LNCaP clone FGC (cell line): ENCODE results near the gene UGT1A8.

Source experiments
- DNase-seq: peaks from one replicate; pipeline ENCODE4 v3.0.0-alpha.2; 2011; ENCODE audit warnings: low read depth
- H3K4me3 ChIP-seq: 2 replicates; pipeline ENCODE4 v1.5.1; 2011; ENCODE audit warnings: mild to moderate bottlenecking, low read depth, low read length, control low read depth
- CTCF ChIP-seq: IDR thresholded peaks from 2 replicates; pipeline ENCODE4 v1.5.1; 2012; ENCODE audit warnings: mild to moderate bottlenecking; ENCODE audit not compliant: control insufficient read depth, insufficient read depth; ENCODE audit errors: extremely low read depth

Gene UGT1A8

GRCh38 chr2:233593201-233593600 is 24.2 kb upstream of the UGT1A8 start:
- no peak overlapping the region for H3K4me3 ChIP-seq
- no peak for DNase-seq
- no peak for TF ChIP-seq CTCF

- peak; percentile 76 for DNase-seq
- H3K4me3 ChIP-seq = no peak overlapping the region
- TF ChIP-seq CTCF = no peak
Observed at GRCh38 chr2:233597522-233597921, 19.9 kb upstream of the UGT1A8 start.

- no peak for DNase-seq
- TF ChIP-seq CTCF = no peak
Observed at GRCh38 chr2:233598952-233599351, 18.5 kb upstream of the UGT1A8 start.

GRCh38 chr2:233600386-233600785 is 17.0 kb upstream of the UGT1A8 start:
- no peak for DNase-seq
- no peak overlapping the region for H3K4me3 ChIP-seq
- no peak for TF ChIP-seq CTCF

More at GRCh38 chr2:233598952-233599351, 18.5 kb upstream of the UGT1A8 start:
- H3K4me3 ChIP-seq = no peak overlapping the region

- TF ChIP-seq CTCF = no peak
- no peak for DNase-seq
- no peak overlapping the region for H3K4me3 ChIP-seq
Observed at GRCh38 chr2:233602076-233602475, 15.4 kb upstream of the UGT1A8 start.

- no peak for DNase-seq
- TF ChIP-seq CTCF = no peak
- no peak overlapping the region for H3K4me3 ChIP-seq
Observed at GRCh38 chr2:233603520-233603919, 13.9 kb upstream of the UGT1A8 start.

GRCh38 chr2:233604826-233605225 is 12.6 kb upstream of the UGT1A8 start:
- TF ChIP-seq CTCF = no peak
- DNase-seq = no peak
- no peak overlapping the region for H3K4me3 ChIP-seq
